ENCODE measurements around the gene ZMIZ1.
A peak's percentile ranks its signal among the peaks of the same experiment; 100 is the strongest.

ZMIZ1 gene

DNA sequence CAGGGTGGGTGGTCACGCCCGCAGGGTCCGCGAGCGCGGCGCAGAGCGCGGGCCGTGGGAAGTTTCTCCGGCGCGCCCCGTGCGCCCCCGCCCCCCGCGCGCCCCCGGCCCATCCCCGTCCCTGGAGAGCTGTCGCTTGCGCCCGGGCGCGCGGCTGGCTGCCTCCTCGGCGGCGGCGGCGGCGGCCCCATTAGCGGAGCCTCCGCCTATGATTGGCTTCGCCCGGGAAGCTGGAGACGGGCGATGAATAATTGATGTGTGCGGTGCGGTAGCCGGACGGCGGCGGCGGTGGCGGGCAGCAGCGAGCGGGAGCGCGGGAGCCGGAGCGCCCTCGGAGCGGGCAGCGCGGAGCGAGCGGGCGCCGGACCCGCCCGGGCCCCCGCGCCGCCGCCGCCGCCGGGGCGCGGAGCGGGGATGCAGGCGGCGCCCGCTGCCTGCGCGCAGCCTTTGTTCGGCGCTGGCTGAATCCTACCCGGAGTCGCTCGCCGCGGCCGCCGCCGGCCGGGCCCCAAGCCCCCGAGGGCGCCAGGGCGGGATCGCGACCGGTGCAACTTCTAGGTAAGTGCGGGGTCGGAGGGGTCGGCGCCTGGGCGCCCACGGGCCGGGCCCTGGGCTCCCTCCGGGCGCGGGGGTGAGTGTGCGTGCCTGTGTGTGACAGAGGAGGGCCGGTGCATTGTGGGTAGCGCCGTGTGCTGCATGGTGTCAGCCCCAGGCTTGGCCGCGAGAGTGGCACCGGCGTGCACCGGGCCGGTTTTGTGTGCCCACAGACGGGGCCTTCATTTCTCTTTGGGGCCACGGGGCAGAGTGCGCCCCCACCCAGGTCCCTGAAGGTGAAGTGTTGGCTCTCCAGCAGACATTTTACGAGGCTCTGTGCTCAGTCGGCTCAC is 174.7 kb downstream of the ZMIZ1 start:
- TF ChIP-seq FOXP2 (optimal IDR thresholded peaks at IDR 0.05; ENCODE audit: borderline replicate concordance, extremely low read depth, extremely low read length, insufficient read depth) (no peak), REST (IDR thresholded peaks at IDR 0.05; ENCODE audit: insufficient read depth in 1 of 2, low read depth in 2 of 2, low read length in 2 of 2) (no peak), SIN3A (IDR thresholded peaks at IDR 0.05; ENCODE audit: borderline replicate concordance, insufficient read depth, low read length) (no peak)

- TF ChIP-seq REST (IDR thresholded peaks at IDR 0.05; ENCODE audit: insufficient read depth in 1 of 2, low read depth in 2 of 2, low read length in 2 of 2) (no peak), POLR2AphosphoS5 (IDR thresholded peaks at IDR 0.05; ENCODE audit: low read depth, low read length) (no peak), SIN3A (IDR thresholded peaks at IDR 0.05; ENCODE audit: borderline replicate concordance, insufficient read depth, low read length) (no peak), TAF1 (IDR thresholded peaks at IDR 0.05; ENCODE audit: borderline replicate concordance, insufficient read depth, low read length) (no peak), FOXP2 (optimal IDR thresholded peaks at IDR 0.05; ENCODE audit: borderline replicate concordance, extremely low read depth, extremely low read length, insufficient read depth) (no peak)
Measured at GRCh38 chr10:79244068-79244442, 175.3 kb downstream of the ZMIZ1 start.

DNA sequence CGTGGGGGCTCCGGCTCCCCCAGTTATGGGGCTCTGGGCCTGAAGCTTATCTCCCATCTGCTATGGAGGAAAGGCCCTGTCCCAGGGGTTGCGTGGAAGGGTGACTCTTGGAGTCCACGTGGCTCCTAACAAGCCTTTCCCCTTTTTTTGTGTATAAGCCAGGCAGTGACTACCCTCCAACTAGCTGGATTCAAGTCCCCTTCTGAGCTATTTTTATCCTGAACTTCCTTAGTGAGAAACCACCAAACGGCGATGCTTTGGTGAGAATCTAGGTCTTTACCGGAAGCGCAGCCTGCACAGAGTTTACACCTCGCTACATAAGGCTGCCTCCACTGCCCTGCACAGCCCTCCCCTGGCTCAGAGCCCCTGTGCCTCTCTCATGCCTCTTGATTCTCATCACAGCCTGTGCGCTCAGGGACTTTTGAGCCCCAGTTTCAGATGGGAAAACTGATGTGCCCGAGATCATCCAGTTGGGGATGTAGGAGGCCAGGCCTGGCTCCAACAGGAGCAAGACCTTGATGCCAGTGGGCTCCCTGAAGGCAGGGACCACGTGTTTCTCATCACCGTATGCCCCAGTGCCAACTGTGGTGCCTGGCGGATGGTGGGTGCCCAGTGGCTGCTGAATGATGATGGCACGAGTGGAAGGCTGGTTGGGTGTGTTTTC is 176.2 kb downstream of the ZMIZ1 start:
- TF ChIP-seq TAF1 (IDR thresholded peaks at IDR 0.05; ENCODE audit: borderline replicate concordance, insufficient read depth, low read length): no peak
- no peak for TF ChIP-seq SIN3A (IDR thresholded peaks at IDR 0.05; ENCODE audit: borderline replicate concordance, insufficient read depth, low read length)
- no peak for TF ChIP-seq POLR2AphosphoS5 (IDR thresholded peaks at IDR 0.05; ENCODE audit: low read depth, low read length)
- no peak for TF ChIP-seq FOXP2 (optimal IDR thresholded peaks at IDR 0.05; ENCODE audit: borderline replicate concordance, extremely low read depth, extremely low read length, insufficient read depth)
- no peak for TF ChIP-seq REST (IDR thresholded peaks at IDR 0.05; ENCODE audit: insufficient read depth in 1 of 2, low read depth in 2 of 2, low read length in 2 of 2)

DNA sequence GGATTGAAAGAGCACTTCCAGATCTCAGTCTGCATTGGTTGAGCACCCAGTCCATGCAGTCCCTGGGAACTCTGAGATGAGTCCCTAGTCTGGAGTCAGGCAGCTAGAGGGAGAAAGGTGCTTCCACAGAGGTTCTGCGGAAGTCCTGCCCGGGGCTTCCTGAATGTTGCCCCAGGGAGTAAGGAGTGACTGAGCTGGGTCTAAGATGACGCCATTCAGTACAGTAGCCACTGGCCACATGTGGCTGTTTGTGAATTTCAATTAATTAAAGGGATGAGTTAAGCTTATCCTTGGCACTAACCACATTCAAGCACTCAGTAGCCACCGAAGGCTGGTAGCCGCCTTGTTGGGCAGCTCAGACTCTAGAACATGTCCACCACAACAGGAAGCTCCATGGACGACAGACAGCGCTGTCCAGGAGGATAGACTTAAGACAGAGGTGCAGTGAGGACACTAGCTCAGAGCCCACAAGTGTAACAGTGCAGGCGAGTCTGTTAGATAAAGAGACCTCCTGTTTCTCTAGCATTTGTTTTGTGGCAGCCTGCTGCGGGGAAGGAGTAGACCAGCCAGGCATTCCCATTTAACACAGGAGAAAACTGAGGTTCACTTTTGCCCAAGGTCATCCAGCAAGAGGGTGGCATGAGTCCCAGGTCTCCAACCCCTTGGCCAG is 176.9 kb downstream of the ZMIZ1 start:
- TF ChIP-seq FOXP2 (optimal IDR thresholded peaks at IDR 0.05; ENCODE audit: borderline replicate concordance, extremely low read depth, extremely low read length, insufficient read depth): no peak
- 0 out of 4 replicates have a peak, but pooled peaks of 1 of the 2 experiments have one; percentile 10 for TF ChIP-seq REST (IDR thresholded peaks at IDR 0.05; ENCODE audit: insufficient read depth in 1 of 2, low read depth in 2 of 2, low read length in 2 of 2)
- no peak for TF ChIP-seq POLR2AphosphoS5 (IDR thresholded peaks at IDR 0.05; ENCODE audit: low read depth, low read length)
